OCI-M1 (cell line): ENCODE results near the gene IRAK1.

Experiments
- DNase-seq: peaks from one replicate; lab custom pipeline; 2025; lab: John Stamatoyannopoulos, UW

IRAK1 gene

DNA sequence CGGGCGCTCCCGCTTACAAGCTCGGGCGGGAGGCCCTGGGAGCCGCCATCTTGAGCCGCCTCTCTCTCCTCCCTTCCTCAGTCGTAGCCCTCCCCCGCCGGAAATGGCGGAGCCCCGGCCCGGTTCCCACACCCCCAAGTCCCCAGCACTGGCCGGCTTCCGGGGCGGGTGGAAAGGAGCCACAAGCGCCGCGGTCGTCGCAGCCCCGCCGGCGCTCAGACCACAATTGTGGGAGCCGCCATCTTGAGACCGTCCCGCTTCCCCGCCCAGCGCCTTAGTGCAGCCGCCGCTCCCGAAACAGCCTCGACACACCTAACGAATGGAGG, 48.6 kb downstream of the IRAK1 start:
- peak; percentile 89 for DNase-seq

DNA sequence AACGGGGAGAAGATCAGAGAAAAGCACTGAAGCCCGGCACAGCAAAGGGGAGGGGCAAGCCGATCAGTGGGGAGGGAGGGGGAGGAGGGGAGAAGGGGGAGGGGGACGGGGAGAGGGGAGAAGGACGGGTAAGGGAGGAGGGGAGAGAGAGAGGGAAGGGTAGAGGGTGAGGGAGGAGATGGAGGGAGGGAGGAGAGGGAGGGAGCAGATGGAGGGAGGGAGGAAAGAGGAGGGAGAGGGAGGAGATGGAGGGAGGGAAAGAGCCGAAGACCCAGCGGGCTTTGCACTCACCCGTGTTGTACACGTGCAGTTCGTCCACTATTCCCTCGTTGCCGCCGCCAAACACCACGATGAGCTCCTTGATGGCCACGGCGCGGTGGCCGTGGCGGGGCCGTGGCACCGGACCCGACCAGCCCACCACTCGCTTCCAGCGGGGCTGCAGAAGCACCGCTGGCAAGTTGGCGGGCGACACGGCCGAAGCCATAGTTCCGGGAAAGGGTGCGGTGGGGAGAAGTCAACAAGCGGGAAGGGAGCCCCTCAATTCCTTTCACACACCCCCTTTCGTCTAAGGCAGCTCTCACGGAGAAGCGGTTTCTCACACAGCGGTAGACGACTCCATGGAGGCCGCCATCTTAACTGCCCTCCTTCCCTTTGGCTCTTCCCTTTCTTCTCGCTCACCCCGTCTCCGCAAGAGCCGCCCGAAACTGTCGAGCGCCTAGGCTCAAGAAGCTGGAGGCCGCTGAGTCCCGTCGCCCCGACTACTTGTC, 49.2 kb downstream of the IRAK1 start:
- peak; percentile 79 for DNase-seq

DNA sequence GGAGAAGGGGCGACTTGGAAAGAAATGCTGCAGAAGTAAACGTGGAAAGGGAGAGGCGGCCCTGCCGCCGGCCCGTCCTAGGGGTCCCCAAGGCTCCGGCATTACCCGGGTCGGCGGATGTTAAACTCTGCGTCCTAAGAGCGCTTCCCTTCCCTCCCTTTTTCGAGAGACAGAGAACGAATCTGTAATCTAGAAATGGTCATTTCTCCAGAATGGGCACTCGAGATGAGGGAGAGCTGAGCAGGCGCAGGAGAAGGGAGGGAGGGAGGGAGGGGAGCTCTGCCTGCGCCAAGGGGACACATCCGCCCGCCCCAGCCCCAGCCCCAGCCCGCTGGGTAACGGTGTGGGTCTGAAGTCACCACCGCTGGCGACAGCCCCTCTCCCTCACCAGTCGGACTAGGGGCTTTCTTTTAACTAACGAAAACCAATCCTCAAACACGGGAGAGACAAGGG, 49.8 kb downstream of the IRAK1 start:
- DNase-seq, result peak; percentile 71

DNA sequence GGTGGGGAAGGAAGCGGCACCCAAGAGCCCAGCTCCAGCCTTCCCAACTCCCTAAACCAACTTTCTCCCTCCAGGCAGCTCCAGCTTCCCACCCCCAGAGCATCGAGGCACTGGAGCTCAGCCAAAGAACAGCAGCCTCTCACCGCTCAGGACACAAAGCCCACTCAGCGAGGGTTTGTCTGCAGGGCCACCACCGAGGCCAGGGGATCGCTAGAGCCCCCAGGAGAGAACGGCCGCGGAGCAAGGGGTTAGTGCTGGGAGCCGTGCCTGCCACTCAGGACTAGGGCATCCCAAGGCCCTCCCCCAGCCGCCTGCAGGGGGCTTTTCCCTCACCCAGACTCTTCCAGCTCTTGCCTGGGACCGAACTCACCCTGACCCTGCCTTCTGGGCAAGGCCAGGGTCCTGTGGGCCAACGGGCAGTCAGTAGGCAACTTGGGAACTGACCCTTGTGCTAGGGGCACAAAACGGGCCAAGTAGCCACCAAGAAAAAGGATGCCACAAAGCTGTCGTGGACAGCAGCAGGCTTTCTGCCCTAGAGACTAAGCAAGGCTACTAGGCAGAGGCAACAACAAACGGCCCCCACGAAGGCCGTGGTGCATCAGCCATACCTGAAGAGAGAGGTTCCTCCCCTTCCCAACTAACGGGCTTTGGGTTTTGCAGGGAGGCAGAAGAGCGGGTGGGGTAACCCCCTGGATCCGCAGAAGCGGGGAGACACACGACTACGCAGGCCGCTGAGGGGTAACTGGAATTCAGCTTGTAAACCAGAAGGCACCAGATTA, 50.4 kb downstream of the IRAK1 start:
- no peak for DNase-seq

DNA sequence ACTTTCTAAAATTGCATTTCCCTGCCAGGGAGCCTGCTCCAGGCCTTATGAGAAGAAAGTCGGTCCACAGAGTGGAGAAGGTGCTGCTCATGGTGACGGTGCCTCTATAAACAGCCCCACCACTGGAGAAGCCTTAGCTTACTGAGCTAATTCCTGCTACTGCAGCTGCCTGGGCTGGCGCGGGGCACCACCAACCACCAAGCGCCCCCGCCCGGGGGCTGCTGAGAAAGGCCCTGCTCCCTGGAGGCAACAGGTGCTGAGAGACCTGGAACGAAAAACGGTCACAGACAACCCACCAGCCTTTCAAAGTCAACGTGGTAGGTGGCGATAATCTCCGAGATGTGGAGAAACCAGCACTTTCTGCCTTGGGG, 51.0 kb downstream of the IRAK1 start:
- DNase-seq, result no peak

DNA sequence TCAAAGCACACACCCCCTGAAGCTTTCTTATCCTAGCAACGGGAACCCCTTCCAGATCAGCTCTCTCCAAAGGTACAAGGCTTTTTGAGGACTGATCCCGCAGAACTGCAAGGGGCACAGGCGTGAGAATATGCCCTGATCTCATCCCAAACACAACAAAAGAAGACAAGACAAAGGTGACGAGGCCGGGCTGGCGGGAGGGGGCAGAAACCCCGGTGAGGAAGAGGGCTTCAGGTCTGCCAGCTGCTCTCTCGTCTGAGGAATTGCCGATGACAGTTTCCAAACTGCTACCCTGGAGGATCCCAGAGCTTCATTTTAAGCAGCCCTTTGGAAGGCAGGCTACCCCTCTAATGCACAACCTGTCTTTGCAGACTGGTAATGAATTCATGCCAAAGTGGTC, 51.4 kb downstream of the IRAK1 start:
- DNase-seq, result no peak

DNA sequence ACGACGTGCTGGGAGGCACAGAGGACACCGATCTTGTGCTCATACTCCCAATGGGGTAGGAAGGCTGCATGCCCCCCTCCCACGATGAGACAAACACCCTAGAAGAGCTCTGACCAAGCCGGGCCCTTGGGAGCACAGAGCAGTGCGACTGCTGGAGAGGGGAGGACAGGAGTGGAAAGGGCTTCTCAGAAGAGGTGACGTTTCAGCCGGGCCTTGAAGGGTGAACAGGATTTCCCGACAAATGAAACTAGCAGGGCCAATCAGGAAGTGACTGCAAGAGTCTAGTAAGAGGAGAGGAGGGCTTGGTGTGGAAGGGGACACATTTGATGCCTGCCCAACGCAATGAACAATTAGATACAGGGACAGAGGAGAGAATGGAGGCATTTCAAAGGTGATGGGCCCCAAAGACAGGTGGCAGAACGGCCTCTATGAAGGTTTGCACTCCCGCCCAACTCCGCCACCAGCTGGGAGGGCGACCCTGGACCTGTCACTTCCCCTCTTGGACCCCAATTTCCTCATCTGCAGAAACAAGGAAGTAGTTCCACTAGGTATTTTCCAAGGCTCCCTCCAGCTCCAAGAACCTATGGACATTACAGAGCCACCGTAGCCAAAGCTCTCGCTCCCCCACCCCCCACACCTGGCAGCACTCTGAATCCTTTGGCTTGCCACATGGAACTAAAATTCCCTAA, 52.0 kb downstream of the IRAK1 start:
- DNase-seq, result no peak

DNA sequence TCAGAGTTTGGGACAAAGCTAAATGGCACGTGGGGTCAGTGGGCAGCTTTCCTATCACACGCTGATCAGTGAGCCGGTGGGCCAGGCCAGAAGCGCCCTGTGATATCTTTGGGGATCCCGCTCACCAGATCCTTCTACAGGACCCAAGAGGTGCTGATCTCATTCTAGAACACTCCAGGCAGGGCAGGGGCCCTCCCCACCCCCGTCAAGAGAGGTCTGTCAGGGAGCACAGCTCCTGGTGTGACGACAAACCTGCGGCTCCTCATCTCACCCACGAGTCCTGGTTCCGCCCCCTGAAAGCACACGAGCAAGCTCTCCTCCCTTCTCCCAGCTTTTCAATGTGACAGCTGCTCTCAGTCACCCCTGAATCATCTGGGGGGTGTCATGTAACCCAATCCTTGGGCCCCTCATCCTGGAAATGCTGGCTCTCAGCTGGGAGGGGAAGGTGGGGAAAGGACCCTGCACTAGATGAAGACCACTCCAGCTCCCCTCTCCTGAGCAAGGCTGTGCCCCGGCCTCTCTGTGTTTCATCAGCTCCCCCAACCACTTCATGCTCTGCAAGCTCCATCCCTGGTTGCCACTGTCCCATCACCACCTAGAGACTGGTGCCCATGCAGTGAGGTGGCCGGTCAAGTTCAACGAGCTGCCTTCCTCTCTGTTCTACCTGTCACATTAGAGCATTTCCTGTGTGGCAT, 52.7 kb downstream of the IRAK1 start:
- no peak for DNase-seq

DNA sequence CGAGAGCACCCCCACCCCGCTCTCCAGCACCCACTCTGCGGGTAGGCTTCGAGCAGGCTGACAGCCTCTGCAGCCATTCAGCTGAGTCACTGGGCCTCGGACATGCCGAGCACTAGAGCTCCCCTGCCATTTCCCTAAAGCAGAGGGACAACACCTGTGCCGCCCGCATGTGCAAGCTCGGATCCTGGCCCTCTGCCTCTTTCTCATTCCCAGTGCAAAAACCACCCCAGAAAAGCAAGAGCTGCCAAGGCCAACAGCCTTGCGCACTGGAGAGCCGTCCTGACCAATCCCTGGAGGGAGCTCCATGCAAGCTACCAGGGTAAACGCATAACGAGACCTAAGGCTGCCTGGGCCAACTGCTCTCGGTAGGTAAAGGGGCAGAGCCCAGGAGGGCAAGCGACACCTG, 53.4 kb downstream of the IRAK1 start:
- DNase-seq, result no peak

DNA sequence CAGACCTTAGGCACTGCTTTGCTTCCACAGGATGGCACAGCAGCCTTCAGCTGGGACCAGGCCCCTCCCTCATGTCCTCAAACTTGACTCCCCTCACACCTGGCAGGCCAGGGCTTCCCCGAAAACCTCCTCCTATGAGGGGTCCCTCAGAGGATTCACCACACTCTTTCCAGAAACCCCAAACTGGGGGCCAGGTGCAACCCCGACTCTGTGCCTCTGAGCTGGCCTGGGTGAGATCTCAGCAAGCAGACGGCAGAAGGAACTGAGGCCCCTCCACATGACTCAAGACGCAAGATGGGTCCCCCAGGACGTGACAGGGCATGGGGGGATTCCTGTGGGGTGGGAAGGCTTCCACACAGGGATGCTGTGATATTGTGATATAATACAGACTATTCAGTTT, 54.3 kb downstream of the IRAK1 start:
- no peak for DNase-seq

DNA sequence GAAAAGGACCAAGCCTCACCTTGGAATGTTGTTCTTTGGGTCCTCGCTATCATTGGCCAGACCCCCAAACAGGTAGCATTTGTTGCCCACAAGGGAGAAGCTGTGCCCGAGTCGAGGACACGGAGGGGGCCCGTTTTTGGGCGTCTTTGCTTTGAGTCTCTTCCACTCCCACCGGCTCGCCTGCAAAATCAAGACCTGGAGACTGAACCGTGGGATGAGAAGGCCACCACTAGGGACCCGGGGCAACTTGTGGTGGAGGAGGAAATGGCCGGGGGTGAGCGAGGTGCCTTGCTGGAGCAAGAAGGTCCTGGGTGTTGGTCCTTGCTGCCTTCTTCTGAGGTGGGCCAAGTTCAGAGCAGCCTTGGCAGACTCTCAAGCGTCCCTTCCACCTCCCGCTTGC, 55.6 kb downstream of the IRAK1 start:
- DNase-seq, result no peak

DNA sequence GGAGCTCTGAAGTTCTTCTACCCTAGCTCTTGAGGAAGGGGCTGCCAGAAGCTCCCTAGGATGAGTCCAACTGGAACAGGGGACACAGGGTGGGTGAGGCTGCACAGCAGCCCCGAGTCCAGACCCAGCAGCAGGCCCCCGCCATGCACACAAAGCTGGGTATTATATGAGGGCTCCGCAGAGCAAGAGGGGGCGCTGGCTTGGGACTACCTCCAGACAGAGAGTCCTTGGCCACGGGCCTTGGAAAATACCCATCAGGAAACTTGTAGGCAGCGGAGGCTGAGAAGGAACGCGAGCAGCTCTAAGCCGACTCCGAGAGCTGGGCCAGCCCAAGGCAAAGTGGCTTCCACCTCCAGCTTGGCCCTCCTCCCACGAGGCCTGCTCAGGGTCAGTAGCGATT, 56.2 kb downstream of the IRAK1 start:
- no peak for DNase-seq

DNA sequence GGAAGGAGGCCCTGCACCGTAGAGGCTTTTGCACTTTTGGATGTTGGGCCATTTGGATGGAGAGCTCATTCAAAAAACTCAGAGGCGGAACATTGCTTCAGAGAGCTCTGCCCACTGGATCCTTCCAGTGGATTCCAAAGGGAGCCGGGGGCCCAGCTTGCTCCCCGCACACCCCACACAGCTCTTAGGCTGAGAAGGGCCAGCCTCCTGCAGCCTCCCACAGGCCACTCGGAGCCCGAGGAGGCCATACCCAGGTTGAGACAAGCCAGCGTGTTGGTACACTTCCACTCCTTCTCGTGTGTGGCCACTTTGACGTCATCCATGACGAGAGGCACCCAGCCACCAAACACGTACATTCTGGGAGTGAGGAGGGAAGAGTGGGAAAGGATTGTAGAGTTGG, 58.4 kb downstream of the IRAK1 start:
- no peak for DNase-seq

DNA sequence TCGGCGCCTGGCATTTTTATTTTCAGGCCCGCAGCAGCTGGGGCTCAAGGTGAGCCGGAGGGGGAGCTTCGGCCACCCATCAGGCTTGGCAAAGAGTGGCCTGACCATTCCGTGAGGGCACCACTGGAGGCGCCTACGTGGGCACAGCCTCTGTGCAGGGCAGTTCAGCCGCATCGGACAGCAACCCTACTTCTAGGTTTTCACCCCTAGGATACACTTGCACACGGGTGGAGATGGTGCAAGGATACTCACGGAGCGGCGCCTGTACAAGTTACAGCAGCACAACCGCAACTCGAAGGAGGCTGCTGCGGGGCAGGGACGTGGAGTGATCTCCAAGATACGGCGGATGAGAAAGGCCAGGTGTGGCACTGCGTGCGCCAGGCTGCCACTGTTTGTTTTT, 58.9 kb downstream of the IRAK1 start:
- DNase-seq, result no peak
